ENCODE data around the gene ZNF580. TPM values are rescaled to one million over a fixed set of nuclear protein-coding genes. Genes with fewer than 3 reads are reported as not detected.

Gene ZNF580
- total RNA-seq, 1 donor from 2014 or later, result 163 TPM

GRCh38 chr19:55609326-55609725 is 31.5 kb upstream of the ZNF580 start:
- no peaks in the 10 kb centered on the region for H3K9me3 ChIP-seq
- no peak overlapping the region for H3K4me3 ChIP-seq
- intact Hi-C loops (cut with DNase I), result loop anchor here (10.0 kb wide), 1 partner anchor 325 kb away; the partner anchor contains the start of genes BRSK1 and HSPBP1
- H3K27me3 ChIP-seq, result no peaks in the 10 kb centered on the region
- peaks cover 3 to 18% of the 10 kb centered on the region in 2 donors for H3K36me3 ChIP-seq
- H3K4me1 ChIP-seq, result peaks cover 2 to 12% of the 10 kb centered on the region in 2 donors
- TF ChIP-seq CTCF (IDR thresholded peaks at IDR 0.05), result no peak
- H3K27ac ChIP-seq, result no peak overlapping the region
- DNase-seq (ENCODE audit: low spot score in 2 of 2), result no peak

- Histone ChIP-seq H3K4me3 (no peak overlapping the region), H3K9me3 (no peaks in the 10 kb centered on the region), H3K27ac (no peak overlapping the region), H3K4me1 (peaks cover 0 to 5% of the 10 kb centered on the region in 2 donors), H3K27me3 (no peaks in the 10 kb centered on the region), H3K36me3 (peaks cover 20 to 33% of the 10 kb centered on the region in 2 donors)
- TF ChIP-seq CTCF (IDR thresholded peaks at IDR 0.05), result no peak
- intact Hi-C loops (cut with DNase I), result no loop called here
- DNase-seq (ENCODE audit: low spot score in 2 of 2), result no peak
Measured at GRCh38 chr19:55611300-55611982, 29.4 kb upstream of the ZNF580 start.

GRCh38 chr19:55611983-55612645 is 28.7 kb upstream of the ZNF580 start:
- no peaks in the 10 kb centered on the region for H3K4me1 ChIP-seq
- no peak overlapping the region for H3K4me3 ChIP-seq
- no peaks in the 10 kb centered on the region for H3K9me3 ChIP-seq
- no peak overlapping the region for H3K27ac ChIP-seq
- peaks cover 25 to 40% of the 10 kb centered on the region in 2 donors for H3K36me3 ChIP-seq
- intact Hi-C loops (cut with DNase I), result no loop called here
- H3K27me3 ChIP-seq, result no peaks in the 10 kb centered on the region
- TF ChIP-seq CTCF (IDR thresholded peaks at IDR 0.05), result no peak
- no peak for DNase-seq (ENCODE audit: low spot score in 2 of 2)

GRCh38 chr19:55613396-55613795 is 27.4 kb upstream of the ZNF580 start:
- intact Hi-C loops (cut with DNase I), result no loop called here
- Histone ChIP-seq H3K36me3 (peaks cover 32 to 50% of the 10 kb centered on the region in 2 donors), H3K9me3 (no peaks in the 10 kb centered on the region), H3K27ac (no peak overlapping the region), H3K27me3 (no peaks in the 10 kb centered on the region), H3K4me3 (no peak overlapping the region), H3K4me1 (no peaks in the 10 kb centered on the region)
- no peak for DNase-seq (ENCODE audit: low spot score in 2 of 2)
- no peak for TF ChIP-seq CTCF (IDR thresholded peaks at IDR 0.05)

DNA sequence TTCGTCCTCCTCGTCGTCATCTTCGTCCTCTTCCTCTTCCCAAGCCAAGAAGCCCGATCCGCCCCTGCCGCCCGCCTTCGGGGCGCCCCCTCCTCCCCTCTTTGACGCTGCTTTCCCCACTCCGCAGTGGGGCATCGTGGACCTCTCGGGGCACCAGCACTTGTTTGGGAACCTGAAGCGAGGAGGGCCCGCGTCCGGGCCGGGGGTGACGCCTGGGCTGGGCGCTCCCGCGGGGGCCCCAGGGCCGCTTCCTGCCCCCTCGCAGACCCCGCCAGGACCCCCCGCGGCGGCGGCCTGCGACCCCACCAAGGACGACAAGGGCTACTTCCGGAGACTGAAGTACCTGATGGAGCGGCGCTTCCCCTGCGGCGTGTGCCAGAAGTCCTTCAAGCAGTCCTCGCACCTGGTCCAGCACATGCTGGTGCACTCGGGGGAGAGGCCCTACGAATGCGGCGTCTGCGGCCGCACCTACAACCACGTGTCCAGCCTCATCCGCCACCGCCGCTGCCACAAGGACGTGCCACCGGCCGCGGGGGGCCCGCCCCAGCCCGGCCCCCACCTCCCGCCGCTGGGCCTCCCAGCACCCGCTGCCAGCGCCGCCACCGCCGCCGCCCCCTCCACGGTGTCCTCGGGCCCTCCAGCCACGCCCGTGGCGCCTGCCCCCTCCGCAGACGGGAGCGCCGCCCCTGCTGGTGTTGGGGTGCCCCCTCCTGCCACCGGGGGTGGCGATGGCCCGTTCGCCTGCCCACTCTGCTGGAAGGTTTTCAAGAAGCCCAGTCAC is 26.7 kb upstream of the ZNF580 start:
- Histone ChIP-seq H3K36me3 (peaks cover 32 to 50% of the 10 kb centered on the region in 2 donors), H3K4me1 (no peaks in the 10 kb centered on the region), H3K27me3 (no peaks in the 10 kb centered on the region), H3K9me3 (no peaks in the 10 kb centered on the region), H3K4me3 (no peak overlapping the region), H3K27ac (no peak overlapping the region)
- intact Hi-C loops (cut with DNase I), result no loop called here
- DNase-seq (ENCODE audit: low spot score in 2 of 2), result no peak
- no peak for TF ChIP-seq CTCF (IDR thresholded peaks at IDR 0.05)

Data from ascending aorta (tissue), 2 donors.